Prostate gland (tissue), 2 donors: Measurements from ENCODE around the gene ENPP7.

Experiments used
- CTCF ChIP-seq, 4 experiments: fragments of 200-600 bp in 2 of 4; fragments of 450-650 bp in 2 of 4; sonication (generic) in 2 of 4; IDR thresholded peaks; 1 replicate in 3 of 4; 2 replicates in 1 of 4; pipeline ENCODE4 v1.5.1; 2016 to 2019; ENCODE audit warnings: antibody characterized with exemption in 4 of 4, mild to moderate bottlenecking in 2 of 4, moderate library complexity in 2 of 4
- POLR2A ChIP-seq: fragments of 450-650 bp; IDR thresholded peaks from one replicate; pipeline ENCODE4 v1.6.1; 2016; ENCODE audit warnings: antibody characterized with exemption, mild to moderate bottlenecking

GRCh38 chr17:79781736-79782575 is 51.2 kb downstream of the ENPP7 start:
- TF ChIP-seq CTCF (IDR thresholded peaks at IDR 0.05), result no peak
- no peak for TF ChIP-seq POLR2A
